GM15510 (cell line): ENCODE results near the gene TMEM242.

Experiments used
- POLR2A ChIP-seq: IDR thresholded peaks from 3 replicates; pipeline ENCODE4 v1.6.1; 2011; ENCODE audit warnings: borderline replicate concordance; ENCODE audit not compliant: insufficient read length; ENCODE audit errors: extremely low read depth

Gene TMEM242

DNA sequence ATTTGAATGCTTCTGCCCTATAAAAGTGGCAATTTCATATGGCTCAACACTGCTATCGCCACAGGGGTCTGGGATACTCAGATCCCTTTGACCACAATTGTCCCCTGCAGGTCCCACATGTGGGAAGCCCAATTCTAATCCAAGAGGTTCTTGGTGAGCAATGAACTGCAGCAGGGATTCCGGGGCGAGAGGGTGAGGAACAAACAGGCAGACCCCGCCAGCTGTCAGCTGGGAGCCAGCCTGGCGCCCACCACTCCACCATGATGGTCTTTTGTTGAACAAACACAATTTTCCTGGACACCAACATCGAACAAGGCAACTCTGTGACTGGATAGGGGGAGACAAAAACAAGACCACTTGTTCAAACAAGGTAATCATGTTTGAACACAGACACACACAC is 80.5 kb downstream of the TMEM242 start:
- TF ChIP-seq POLR2A, result no peak

DNA sequence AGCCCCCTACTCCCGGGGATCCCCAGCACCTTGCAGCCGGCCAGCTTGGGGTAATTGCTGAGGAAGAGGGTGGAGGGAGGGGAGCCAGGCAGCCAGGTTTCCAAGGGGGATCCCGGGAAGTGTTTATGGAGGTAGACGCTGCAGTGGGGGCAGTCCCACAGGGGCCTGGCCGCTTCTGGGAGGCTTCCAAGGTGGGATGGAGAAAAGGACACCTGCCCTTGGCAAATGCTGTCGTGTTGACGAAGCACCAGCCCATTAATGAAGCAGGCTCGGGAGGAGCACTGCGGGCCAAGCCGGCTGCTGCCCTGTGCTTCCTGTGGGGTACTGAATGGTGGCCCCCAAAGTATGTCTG is 82.4 kb downstream of the TMEM242 start:
- TF ChIP-seq POLR2A, result no peak

GRCh38 chr6:157240059-157240959 is 83.0 kb downstream of the TMEM242 start:
- TF ChIP-seq POLR2A, result no peak

- TF ChIP-seq POLR2A, result no peak
Observed at GRCh38 chr6:157239671-157240058, 83.7 kb downstream of the TMEM242 start.
